GM12878 (cell line): Measurements from ENCODE around the gene TNNT1. TPM values are rescaled to one million over a fixed set of nuclear protein-coding genes. Genes with fewer than 3 reads are reported as not detected.

Experiments
- CHD4 ChIP-seq: fragments of 200-600 bp; sonication (generic); IDR thresholded peaks from 2 replicates; pipeline ENCODE4 v1.6.1; 2016; ENCODE audit warnings: mild to moderate bottlenecking
- CREM ChIP-seq: IDR thresholded peaks from 2 replicates; pipeline ENCODE4 v1.6.1; 2014; ENCODE audit warnings: antibody characterized with exemption, low read depth
- ETV6 ChIP-seq, 2 experiments: fragments of 450-650 bp in 1 of 2; IDR thresholded peaks in 1 of 2; conservative IDR thresholded peaks in 1 of 2; 2 replicates each; pipeline ENCODE4 v1.6.1; 2014; ENCODE audit warnings: antibody characterized with exemption in 1 of 2, borderline replicate concordance in 1 of 2, low read depth in 1 of 2, mild to moderate bottlenecking in 1 of 2, moderate library complexity in 1 of 2
- JUNB ChIP-seq: IDR thresholded peaks from 2 replicates; pipeline ENCODE4 v1.6.1; 2016; ENCODE audit warnings: antibody characterized with exemption, mild to moderate bottlenecking
- LARP7 ChIP-seq: fragments of 450-650 bp; IDR thresholded peaks from 2 replicates; pipeline ENCODE4 v1.6.1; 2017; ENCODE audit warnings: mild to moderate bottlenecking
- MEF2B ChIP-seq: fragments of 450-650 bp; IDR thresholded peaks from 2 replicates; pipeline ENCODE4 v1.6.1; 2018; ENCODE audit warnings: mild to moderate bottlenecking, moderate library complexity; ENCODE audit not compliant: partially characterized antibody, poor library complexity, severe bottlenecking
- NFXL1 ChIP-seq: fragments of 450-650 bp; IDR thresholded peaks from 2 replicates; pipeline ENCODE4 v1.6.1; 2017; ENCODE audit warnings: antibody characterized with exemption, mild to moderate bottlenecking, borderline replicate concordance
- NKRF ChIP-seq: fragments of 450-650 bp; conservative IDR thresholded peaks from 2 replicates; pipeline ENCODE4 v1.6.1; 2017; ENCODE audit warnings: mild to moderate bottlenecking, moderate library complexity
- PAX8 ChIP-seq: fragments of 450-650 bp; IDR thresholded peaks from 2 replicates; pipeline ENCODE4 v1.6.1; 2017; ENCODE audit warnings: mild to moderate bottlenecking, moderate library complexity
- POU2F2 ChIP-seq: IDR thresholded peaks from 3 replicates; pipeline ENCODE4 v1.6.1; 2011; ENCODE audit warnings: low read depth, mild to moderate bottlenecking, low read length, borderline replicate concordance
- SMC3 ChIP-seq: IDR thresholded peaks from 2 replicates; pipeline ENCODE4 v1.6.1; 2011; ENCODE audit warnings: low read length, improper control_type of control experiment, borderline replicate concordance
- SRF ChIP-seq, 2 experiments: IDR thresholded peaks; 2 replicates each; pipeline ENCODE4 v1.6.1; 2011; ENCODE audit warnings: low read depth in 2 of 2, low read length in 2 of 2, mild to moderate bottlenecking in 1 of 2, moderate library complexity in 1 of 2
- polyA plus RNA-seq, 11 experiments: library from polyadenylated mRNA; depleted of rRNA in 4 of 11; unstranded in 6 of 11; stranded (reverse) in 5 of 11; fragments of >200 nt; fragmentation: Nextera tagmentation in 4 of 11; fragmentation: Illumina TruSeq in 1 of 11; extraction: Ambion mirVana in 4 of 11; extraction: Trizol in 1 of 11; gene quantifications; 1 replicate in 1 of 11; 2 replicates in 10 of 11; pipeline versions ENCODE4 v1.2.1 to v1.2.3, GENCODE V29; 2011 to 2016; ENCODE audit warnings: inconsistent platforms in 2 of 11, missing spikeins in 2 of 11, low read depth in 1 of 11
- total RNA-seq, 4 experiments: library from RNA; depleted of rRNA in 3 of 4; stranded (reverse); fragments of >200 nt in 3 of 4; fragmentation: Illumina TruSeq in 1 of 4; extraction: Trizol in 1 of 4; gene quantifications; 2 replicates each; pipeline versions ENCODE4 v1.2.1 to v1.2.3, GENCODE V29; 2013 to 2021
- TF ChIP-seq, protein P1 (sequence below): IDR thresholded peaks from 2 replicates; pipeline ENCODE4 v1.6.1; 2012; ENCODE audit warnings: low read length, inconsistent platforms
- TF ChIP-seq, protein P2 (sequence below): fragments of 450-650 bp; IDR thresholded peaks from 2 replicates; pipeline ENCODE4 v1.6.1; 2016; ENCODE audit warnings: mild to moderate bottlenecking, moderate library complexity, borderline replicate concordance
- TF ChIP-seq, protein P3 (sequence below): fragments of 450-650 bp; IDR thresholded peaks from 2 replicates; pipeline ENCODE4 v1.6.1; 2018; ENCODE audit warnings: mild to moderate bottlenecking, low read depth, moderate library complexity; ENCODE audit not compliant: partially characterized antibody

TNNT1 gene
- total and polyA plus RNA-seq, 10 of the 15 experiments (the other 5 are each of a cell fraction or from before 2014, with no cell fraction given), result 0.26 to 0.62 (median 0.37) TPM; not detected in 7

- TF ChIP-seq NKRF (no peak), ETV6 (conservative IDR thresholded peaks at IDR 0.05 in 1 of 2, IDR thresholded peaks at IDR 0.05 in 1 of 2; ENCODE audit: borderline replicate concordance in 1 of 2, low read depth in 1 of 2) (no peak), SRF (IDR thresholded peaks at IDR 0.05; ENCODE audit: low read depth in 2 of 2, low read length in 2 of 2) (0 out of 4 replicates have a peak, but pooled peaks of 1 of the 2 experiments have one; percentile 45), CHD4 (no peak), POU2F2 (peak; percentile 53; the same call in 1 of the 3 replicates), NFXL1 (no peak), MEF2B (peak; percentile 96), PAX8 (no peak), JUNB (no peak), SMC3 (no peak), LARP7 (peak; percentile 99), CREM (peak; percentile 75)
- TF ChIP-seq, protein P1, sequence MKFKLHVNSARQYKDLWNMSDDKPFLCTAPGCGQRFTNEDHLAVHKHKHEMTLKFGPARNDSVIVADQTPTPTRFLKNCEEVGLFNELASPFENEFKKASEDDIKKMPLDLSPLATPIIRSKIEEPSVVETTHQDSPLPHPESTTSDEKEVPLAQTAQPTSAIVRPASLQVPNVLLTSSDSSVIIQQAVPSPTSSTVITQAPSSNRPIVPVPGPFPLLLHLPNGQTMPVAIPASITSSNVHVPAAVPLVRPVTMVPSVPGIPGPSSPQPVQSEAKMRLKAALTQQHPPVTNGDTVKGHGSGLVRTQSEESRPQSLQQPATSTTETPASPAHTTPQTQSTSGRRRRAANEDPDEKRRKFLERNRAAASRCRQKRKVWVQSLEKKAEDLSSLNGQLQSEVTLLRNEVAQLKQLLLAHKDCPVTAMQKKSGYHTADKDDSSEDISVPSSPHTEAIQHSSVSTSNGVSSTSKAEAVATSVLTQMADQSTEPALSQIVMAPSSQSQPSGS, result no peak
- TF ChIP-seq, protein P2, sequence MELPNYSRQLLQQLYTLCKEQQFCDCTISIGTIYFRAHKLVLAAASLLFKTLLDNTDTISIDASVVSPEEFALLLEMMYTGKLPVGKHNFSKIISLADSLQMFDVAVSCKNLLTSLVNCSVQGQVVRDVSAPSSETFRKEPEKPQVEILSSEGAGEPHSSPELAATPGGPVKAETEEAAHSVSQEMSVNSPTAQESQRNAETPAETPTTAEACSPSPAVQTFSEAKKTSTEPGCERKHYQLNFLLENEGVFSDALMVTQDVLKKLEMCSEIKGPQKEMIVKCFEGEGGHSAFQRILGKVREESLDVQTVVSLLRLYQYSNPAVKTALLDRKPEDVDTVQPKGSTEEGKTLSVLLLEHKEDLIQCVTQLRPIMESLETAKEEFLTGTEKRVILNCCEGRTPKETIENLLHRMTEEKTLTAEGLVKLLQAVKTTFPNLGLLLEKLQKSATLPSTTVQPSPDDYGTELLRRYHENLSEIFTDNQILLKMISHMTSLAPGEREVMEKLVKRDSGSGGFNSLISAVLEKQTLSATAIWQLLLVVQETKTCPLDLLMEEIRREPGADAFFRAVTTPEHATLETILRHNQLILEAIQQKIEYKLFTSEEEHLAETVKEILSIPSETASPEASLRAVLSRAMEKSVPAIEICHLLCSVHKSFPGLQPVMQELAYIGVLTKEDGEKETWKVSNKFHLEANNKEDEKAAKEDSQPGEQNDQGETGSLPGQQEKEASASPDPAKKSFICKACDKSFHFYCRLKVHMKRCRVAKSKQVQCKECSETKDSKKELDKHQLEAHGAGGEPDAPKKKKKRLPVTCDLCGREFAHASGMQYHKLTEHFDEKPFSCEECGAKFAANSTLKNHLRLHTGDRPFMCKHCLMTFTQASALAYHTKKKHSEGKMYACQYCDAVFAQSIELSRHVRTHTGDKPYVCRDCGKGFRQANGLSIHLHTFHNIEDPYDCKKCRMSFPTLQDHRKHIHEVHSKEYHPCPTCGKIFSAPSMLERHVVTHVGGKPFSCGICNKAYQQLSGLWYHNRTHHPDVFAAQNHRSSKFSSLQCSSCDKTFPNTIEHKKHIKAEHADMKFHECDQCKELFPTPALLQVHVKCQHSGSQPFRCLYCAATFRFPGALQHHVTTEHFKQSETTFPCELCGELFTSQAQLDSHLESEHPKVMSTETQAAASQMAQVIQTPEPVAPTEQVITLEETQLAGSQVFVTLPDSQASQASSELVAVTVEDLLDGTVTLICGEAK, result peak; percentile 87
- TF ChIP-seq, protein P3, sequence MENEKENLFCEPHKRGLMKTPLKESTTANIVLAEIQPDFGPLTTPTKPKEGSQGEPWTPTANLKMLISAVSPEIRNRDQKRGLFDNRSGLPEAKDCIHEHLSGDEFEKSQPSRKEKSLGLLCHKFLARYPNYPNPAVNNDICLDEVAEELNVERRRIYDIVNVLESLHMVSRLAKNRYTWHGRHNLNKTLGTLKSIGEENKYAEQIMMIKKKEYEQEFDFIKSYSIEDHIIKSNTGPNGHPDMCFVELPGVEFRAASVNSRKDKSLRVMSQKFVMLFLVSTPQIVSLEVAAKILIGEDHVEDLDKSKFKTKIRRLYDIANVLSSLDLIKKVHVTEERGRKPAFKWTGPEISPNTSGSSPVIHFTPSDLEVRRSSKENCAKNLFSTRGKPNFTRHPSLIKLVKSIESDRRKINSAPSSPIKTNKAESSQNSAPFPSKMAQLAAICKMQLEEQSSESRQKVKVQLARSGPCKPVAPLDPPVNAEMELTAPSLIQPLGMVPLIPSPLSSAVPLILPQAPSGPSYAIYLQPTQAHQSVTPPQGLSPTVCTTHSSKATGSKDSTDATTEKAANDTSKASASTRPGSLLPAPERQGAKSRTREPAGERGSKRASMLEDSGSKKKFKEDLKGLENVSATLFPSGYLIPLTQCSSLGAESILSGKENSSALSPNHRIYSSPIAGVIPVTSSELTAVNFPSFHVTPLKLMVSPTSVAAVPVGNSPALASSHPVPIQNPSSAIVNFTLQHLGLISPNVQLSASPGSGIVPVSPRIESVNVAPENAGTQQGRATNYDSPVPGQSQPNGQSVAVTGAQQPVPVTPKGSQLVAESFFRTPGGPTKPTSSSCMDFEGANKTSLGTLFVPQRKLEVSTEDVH, result no peak
Observed at GRCh38 chr19:55178781-55179599, 30.0 kb upstream of the TNNT1 start (continued).
